TTC549 (cell line): Measurements from ENCODE around the gene DLG2.

Experiments used
- FAIRE-seq: peaks from 2 replicates; lab custom pipeline; 2012; peaks lifted over from hg19 to GRCh38; lab: Jason Lieb, UNC

The DLG2 gene

GRCh38 chr11:83549984-83550667, 2077.0 kb downstream of the DLG2 start:
- FAIRE-seq: no peak

GRCh38 chr11:83546368-83546767, 2080.8 kb downstream of the DLG2 start:
- no peak for FAIRE-seq

GRCh38 chr11:83545494-83546260, 2081.5 kb downstream of the DLG2 start:
- no peak for FAIRE-seq

- no peak for FAIRE-seq
Measured at GRCh38 chr11:83544846-83545245, 2082.3 kb downstream of the DLG2 start.

GRCh38 chr11:83543706-83544439, 2083.3 kb downstream of the DLG2 start:
- no peak for FAIRE-seq

GRCh38 chr11:83542861-83543260, 2084.3 kb downstream of the DLG2 start:
- no peak for FAIRE-seq

GRCh38 chr11:83540728-83541127, 2086.4 kb downstream of the DLG2 start:
- FAIRE-seq: no peak

- no peak for FAIRE-seq
Measured at GRCh38 chr11:83540112-83540675, 2086.9 kb downstream of the DLG2 start.

- FAIRE-seq: no peak
Measured at GRCh38 chr11:83538286-83538685, 2088.9 kb downstream of the DLG2 start.

- FAIRE-seq: no peak
Measured at GRCh38 chr11:83537131-83537610, 2090.0 kb downstream of the DLG2 start.

- FAIRE-seq: no peak
Measured at GRCh38 chr11:83533166-83533565, 2094.0 kb downstream of the DLG2 start.

GRCh38 chr11:83528877-83529276, 2098.3 kb downstream of the DLG2 start:
- no peak for FAIRE-seq

GRCh38 chr11:83528225-83528624, 2098.9 kb downstream of the DLG2 start:
- no peak for FAIRE-seq

- FAIRE-seq: no peak
Measured at GRCh38 chr11:83523676-83524075, 2103.5 kb downstream of the DLG2 start.

- FAIRE-seq: no peak
Measured at GRCh38 chr11:83522911-83523310, 2104.2 kb downstream of the DLG2 start.

- FAIRE-seq: no peak
Measured at GRCh38 chr11:83521647-83522596, 2105.2 kb downstream of the DLG2 start.

GRCh38 chr11:83520849-83521248, 2106.3 kb downstream of the DLG2 start:
- FAIRE-seq: no peak

GRCh38 chr11:83511646-83512045, 2115.5 kb downstream of the DLG2 start:
- FAIRE-seq: no peak

GRCh38 chr11:83510530-83511460, 2116.3 kb downstream of the DLG2 start:
- FAIRE-seq: no peak

GRCh38 chr11:83508804-83509203, 2118.3 kb downstream of the DLG2 start:
- no peak for FAIRE-seq
